Astrocyte of the spinal cord (primary cell): Measurements from ENCODE around the gene SLC19A1.

Experiments used
- DNase-seq: peaks from one replicate; pipeline ENCODE4 v3.0.0; 2011; ENCODE audit warnings: low read depth, low spot score
- H3K4me3 ChIP-seq: 2 replicates; pipeline ENCODE4 v1.5.1; 2011; ENCODE audit warnings: low read depth, mild to moderate bottlenecking, low read length, moderate library complexity
- in situ Hi-C: cut with HindIII; loops from 2 replicates; pipeline ENCODE4 v1.10.0; 2017; ENCODE audit warnings: low sequenced_read_pairs
- TF ChIP-seq, protein P1 (sequence below): IDR thresholded peaks from 2 replicates; pipeline ENCODE4 v1.5.1; 2012; ENCODE audit warnings: low read depth, mild to moderate bottlenecking, low read length, inconsistent platforms

The SLC19A1 gene

DNA sequence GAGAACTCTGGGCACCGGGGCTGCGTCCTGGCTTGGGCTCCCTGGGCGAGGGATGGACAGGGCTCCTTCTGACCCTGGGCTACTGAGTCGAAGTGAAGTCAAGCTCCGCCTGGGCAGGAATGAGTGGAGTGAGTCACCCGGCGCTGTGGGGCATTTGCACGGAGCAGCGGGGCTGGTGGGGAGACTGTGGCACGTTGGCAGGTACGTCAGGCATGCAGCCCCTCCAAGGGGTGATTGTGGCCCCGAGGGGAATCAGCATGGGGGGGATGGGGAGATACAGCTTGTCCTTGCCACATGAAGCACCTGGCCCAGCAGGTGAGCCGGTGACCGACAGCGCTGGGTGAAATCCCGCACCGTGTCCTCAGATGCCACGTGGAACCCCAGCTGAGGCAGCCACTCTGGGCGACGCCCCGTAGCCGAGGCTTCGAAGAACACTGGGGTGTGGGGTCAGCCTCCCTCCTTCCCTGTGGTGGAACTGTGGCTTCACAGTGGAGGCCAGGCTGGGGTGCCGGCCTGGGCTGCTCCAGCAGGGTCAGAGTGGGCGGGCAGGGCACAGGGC lies 74.9 kb downstream of the SLC19A1 start:
- TF ChIP-seq, protein P1, sequence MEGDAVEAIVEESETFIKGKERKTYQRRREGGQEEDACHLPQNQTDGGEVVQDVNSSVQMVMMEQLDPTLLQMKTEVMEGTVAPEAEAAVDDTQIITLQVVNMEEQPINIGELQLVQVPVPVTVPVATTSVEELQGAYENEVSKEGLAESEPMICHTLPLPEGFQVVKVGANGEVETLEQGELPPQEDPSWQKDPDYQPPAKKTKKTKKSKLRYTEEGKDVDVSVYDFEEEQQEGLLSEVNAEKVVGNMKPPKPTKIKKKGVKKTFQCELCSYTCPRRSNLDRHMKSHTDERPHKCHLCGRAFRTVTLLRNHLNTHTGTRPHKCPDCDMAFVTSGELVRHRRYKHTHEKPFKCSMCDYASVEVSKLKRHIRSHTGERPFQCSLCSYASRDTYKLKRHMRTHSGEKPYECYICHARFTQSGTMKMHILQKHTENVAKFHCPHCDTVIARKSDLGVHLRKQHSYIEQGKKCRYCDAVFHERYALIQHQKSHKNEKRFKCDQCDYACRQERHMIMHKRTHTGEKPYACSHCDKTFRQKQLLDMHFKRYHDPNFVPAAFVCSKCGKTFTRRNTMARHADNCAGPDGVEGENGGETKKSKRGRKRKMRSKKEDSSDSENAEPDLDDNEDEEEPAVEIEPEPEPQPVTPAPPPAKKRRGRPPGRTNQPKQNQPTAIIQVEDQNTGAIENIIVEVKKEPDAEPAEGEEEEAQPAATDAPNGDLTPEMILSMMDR = no peak
- no peak overlapping the region for H3K4me3 ChIP-seq
- in situ Hi-C loops = no loop called here
- no peak for DNase-seq

DNA sequence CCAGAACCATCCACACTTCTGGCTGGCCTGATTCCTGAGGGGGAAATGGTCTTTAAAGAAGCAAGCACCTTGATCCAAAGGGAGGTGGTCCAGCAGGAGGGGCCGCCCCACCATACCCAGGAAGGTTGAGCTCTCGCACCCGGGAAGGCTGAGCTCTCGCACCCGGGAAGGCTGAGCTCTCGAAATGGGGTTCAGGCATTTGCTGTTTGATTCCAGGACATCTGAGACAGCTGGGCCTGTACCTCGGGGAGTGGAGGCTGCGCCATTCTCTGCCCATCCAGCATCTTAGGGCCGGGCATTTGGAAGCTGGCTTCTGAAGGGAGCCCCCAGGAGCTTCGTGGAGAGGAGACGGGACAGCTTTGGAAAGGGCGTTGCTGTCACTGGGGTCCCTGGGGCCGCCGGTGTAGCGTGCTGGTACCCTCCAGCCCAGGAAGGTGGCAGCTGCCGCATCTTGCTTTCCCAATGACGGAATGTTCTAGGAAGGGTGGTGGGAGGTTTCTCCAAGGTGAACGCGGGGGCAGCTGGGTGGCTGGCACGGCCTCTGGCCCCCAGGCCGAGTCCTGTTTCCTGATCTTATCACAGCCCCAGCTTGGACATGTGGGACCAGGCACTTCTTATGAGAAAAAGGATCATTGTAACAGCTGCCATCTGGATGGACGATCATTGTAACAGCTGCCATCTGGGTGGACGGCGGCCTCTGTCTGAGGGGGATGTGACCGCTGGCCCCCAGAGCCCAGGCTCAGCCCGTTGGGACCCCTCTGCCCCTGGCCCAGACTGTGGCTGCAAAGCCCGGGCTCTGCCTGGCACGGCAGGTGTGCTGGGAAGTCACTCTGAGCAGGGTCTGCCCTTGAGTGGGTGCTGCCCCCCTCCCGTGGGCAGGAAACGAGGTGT lies 75.7 kb downstream of the SLC19A1 start:
- H3K4me3 ChIP-seq = no peak overlapping the region
- DNase-seq = no peak
- TF ChIP-seq, protein P1 = no peak
- in situ Hi-C loops = no loop called here

DNA sequence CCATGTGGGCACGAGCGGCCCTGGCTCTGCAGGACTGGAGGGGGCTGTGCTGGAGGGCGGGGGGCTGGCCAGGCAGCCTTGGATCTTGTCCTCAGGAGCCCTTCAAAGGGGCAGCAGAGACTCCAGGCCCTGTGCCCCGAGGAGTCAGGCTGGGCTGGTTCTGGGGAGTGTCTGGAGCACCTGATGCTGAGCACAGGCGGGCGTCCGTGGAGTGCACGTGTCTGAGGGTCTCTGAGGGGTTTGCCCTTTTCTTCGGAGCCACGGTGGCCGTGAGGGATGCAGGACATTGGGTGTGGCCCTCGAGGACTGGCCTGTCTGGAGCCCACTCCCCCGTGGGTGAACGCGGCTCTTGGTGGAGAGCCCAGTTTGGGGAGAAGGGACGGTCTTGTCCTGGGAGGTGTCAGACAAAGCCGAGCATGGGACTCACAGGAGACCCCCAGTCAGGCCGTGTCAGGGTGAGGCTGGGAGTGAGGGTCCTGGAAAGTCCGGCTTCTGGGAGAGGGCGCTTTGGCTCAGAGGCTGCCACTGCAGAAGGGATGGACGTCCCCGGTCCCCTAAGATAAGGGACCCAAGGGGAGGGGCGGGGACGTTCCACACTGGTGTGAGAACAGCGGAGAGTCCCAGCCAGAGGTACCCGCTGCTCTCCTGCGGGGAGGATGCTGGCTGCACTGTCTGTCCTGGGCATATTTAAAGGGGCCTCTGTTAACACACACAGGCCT lies 76.5 kb downstream of the SLC19A1 start:
- no peak for DNase-seq
- H3K4me3 ChIP-seq = no peak overlapping the region
- in situ Hi-C loops = no loop called here
- TF ChIP-seq, protein P1 = no peak

DNA sequence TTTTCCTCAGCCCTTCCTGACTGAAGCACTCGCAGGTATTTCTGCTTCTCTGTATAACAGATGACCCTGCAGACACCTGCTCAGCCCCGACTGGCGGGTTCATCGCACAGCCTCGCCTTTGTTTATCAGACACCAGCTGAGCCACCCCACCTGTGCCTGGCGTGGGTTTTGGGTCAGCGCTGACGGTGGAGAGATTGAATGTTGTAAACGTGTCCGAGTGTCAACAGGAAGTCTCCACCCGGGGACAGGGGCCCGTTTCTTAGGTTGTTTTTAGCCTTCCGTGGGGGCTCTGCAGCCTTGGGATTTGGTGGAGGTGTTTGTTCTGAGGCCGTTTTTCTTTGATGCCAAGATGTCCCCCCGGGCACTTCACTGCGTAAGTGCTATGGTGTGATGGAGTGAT lies 77.1 kb downstream of the SLC19A1 start:
- no peak for DNase-seq
- TF ChIP-seq, protein P1 = no peak
- in situ Hi-C loops = no loop called here
- H3K4me3 ChIP-seq = no peak overlapping the region

DNA sequence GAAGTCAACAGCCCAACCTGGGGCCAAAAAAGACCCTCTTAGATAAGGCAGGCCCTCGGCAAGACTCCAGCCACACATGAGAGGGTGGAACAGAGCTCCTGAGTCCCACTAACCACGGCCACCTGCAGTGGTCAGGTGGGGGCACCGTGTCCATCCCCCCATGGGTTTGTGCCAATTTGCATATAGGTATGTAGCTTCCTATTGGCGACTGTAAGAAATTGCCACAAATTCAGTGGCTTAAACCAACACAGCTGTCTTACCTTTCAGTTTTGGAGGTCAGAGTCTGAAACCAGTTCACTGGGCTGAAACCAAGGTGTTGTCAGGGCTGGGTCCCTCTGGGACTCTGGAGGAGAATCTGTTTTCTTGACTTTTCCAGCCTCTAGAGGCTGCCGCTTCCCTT lies 77.9 kb downstream of the SLC19A1 start:
- TF ChIP-seq, protein P1 = no peak
- H3K4me3 ChIP-seq = no peak overlapping the region
- no peak for DNase-seq
- in situ Hi-C loops = no loop called here

DNA sequence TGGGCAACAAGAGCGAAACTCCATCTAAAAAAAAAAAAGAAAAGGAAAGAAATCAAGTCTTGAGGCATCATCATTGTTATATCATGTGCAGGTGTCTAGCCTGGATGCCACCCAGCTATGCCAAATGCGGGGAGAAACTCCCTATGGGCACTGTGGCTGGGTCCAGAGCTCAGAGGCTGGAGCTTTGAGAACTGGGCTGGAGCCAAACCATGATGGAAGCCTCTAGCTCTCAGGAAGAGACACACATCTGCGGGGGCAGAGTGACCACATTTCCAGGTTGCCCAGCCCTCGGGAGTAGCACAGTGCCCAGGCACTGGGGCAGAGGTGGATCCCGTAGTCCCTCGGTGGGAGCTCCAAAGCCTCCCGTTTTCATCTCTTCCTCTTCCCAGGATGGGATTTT lies 78.4 kb downstream of the SLC19A1 start:
- no peak overlapping the region for H3K4me3 ChIP-seq
- in situ Hi-C loops = no loop called here

More for the DNA sequence above, 78.4 kb downstream of the SLC19A1 start:
- no peak for DNase-seq
- TF ChIP-seq, protein P1 = no peak
